SK-N-SH treated with all-trans-retinoic acid at 6 μM for 48 hours (cell line): Measurements from ENCODE around the gene LARGE1.

ENCODE experiments used
- ATAC-seq: fragments of 200-7000 bp; cut with Tn5 transposase; 3 replicates; pipeline ENCODE4 v1.9.1; 2020; ENCODE audit warnings: mild to moderate bottlenecking, moderate library complexity
- BACH2 ChIP-seq: fragments of 250-450 bp; sonication (Bioruptor Pico); IDR thresholded peaks from 2 replicates; pipeline ENCODE4 v1.9.0; 2021; ENCODE audit warnings: mild to moderate bottlenecking, borderline replicate concordance
- CREB5 ChIP-seq: fragments of 250-450 bp; sonication (Bioruptor Pico); IDR thresholded peaks from 2 replicates; pipeline ENCODE4 v1.5.1; 2020; ENCODE audit warnings: low read depth, mild to moderate bottlenecking, moderate library complexity
- CSDC2 ChIP-seq: fragments of 250-450 bp; sonication (Bioruptor Pico); IDR thresholded peaks from 2 replicates; pipeline ENCODE4 v1.5.0; 2020; ENCODE audit warnings: mild to moderate bottlenecking, moderate library complexity
- ESRRG ChIP-seq: fragments of 250-450 bp; sonication (Bioruptor Pico); IDR thresholded peaks from 2 replicates; pipeline ENCODE4 v1.6.1; 2021; ENCODE audit warnings: mild to moderate bottlenecking
- GLIS3 ChIP-seq: fragments of 250-450 bp; sonication (Bioruptor Pico); IDR thresholded peaks from 2 replicates; pipeline ENCODE4 v1.5.0; 2020; ENCODE audit warnings: mild to moderate bottlenecking, moderate library complexity
- OSR1 ChIP-seq: fragments of 250-450 bp; sonication (Bioruptor Pico); IDR thresholded peaks from 2 replicates; pipeline ENCODE4 v1.8.0; 2022; ENCODE audit warnings: moderate library complexity, mild to moderate bottlenecking, inconsistent platforms
- PATZ1 ChIP-seq: fragments of 250-450 bp; sonication (Bioruptor Pico); IDR thresholded peaks from 2 replicates; pipeline ENCODE4 v1.8.0; 2020; ENCODE audit warnings: mild to moderate bottlenecking, moderate library complexity, borderline replicate concordance
- PPARA ChIP-seq: fragments of 250-450 bp; sonication (Bioruptor Pico); IDR thresholded peaks from 2 replicates; pipeline ENCODE4 v1.5.0; 2020; ENCODE audit warnings: mild to moderate bottlenecking, borderline replicate concordance
- RARB ChIP-seq: fragments of 250-450 bp; sonication (Bioruptor Pico); IDR thresholded peaks from 2 replicates; pipeline ENCODE4 v1.8.0; 2021; ENCODE audit warnings: mild to moderate bottlenecking, moderate library complexity
- SNAI2 ChIP-seq: fragments of 250-450 bp; sonication (Bioruptor Pico); IDR thresholded peaks from 2 replicates; pipeline ENCODE4 v1.5.0; 2020; ENCODE audit warnings: mild to moderate bottlenecking, moderate library complexity
- TCF4 ChIP-seq: fragments of 250-450 bp; sonication (Bioruptor Pico); IDR thresholded peaks from 2 replicates; pipeline ENCODE4 v1.8.0; 2021; ENCODE audit warnings: mild to moderate bottlenecking, moderate library complexity, borderline replicate concordance
- TOX ChIP-seq: fragments of 250-450 bp; sonication (Bioruptor Pico); IDR thresholded peaks from 2 replicates; pipeline ENCODE4 v1.8.0; 2021; ENCODE audit warnings: mild to moderate bottlenecking, moderate library complexity, borderline replicate concordance
- ZFP3 ChIP-seq: fragments of 250-450 bp; sonication (Bioruptor Pico); IDR thresholded peaks from 2 replicates; pipeline ENCODE4 v1.5.0; 2020; ENCODE audit warnings: mild to moderate bottlenecking, moderate library complexity
- ZFP30 ChIP-seq: fragments of 450-650 bp; formaldehyde crosslinking; IDR thresholded peaks from 2 replicates; pipeline ENCODE4 v1.5.0; 2022; ENCODE audit warnings: mild to moderate bottlenecking, moderate library complexity
- ZNF565 ChIP-seq: fragments of 450-650 bp; formaldehyde crosslinking; conservative IDR thresholded peaks from 2 replicates; pipeline ENCODE4 v1.5.0; 2020; ENCODE audit warnings: low read depth, mild to moderate bottlenecking, moderate library complexity
- ZNF70 ChIP-seq: fragments of 450-650 bp; formaldehyde crosslinking; IDR thresholded peaks from 2 replicates; pipeline ENCODE4 v1.5.0; 2020; ENCODE audit warnings: mild to moderate bottlenecking, moderate library complexity
- TF ChIP-seq, protein P1 (sequence below): fragments of 250-450 bp; sonication (Bioruptor Pico); IDR thresholded peaks from 2 replicates; pipeline ENCODE4 v1.8.0; 2021; ENCODE audit warnings: low read depth, mild to moderate bottlenecking, moderate library complexity, borderline replicate concordance
- TF ChIP-seq, protein P2 (sequence below): fragments of 250-450 bp; sonication (Bioruptor Pico); IDR thresholded peaks from 2 replicates; pipeline ENCODE4 v1.5.0; 2020; ENCODE audit warnings: mild to moderate bottlenecking, moderate library complexity

The LARGE1 gene

DNA sequence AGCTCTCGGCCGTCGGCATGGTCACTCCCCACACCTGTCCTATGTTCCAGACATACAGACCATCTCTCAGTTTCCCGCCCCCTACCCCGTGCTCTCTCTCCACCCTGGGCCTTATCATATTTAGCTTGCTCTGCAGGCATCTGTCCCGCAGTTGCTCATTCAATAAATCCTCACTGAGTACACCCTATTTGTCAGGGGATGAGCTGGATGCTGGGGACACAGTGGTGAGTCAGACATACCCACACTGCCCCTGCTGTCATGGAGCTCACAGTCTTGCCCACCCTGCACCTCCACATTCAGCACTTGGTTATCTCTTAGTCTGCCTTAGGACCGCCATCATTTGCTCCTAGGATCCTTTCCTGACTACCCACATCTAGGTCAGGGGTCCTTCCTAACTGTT lies 313.8 kb downstream of the LARGE1 start (continued):
- TF ChIP-seq TOX (CRISPR knock-in tag) (no peak), SNAI2 (CRISPR knock-in tag) (no peak)

GRCh38 chr22:33605666-33606065 lies 314.6 kb downstream of the LARGE1 start:
- TF ChIP-seq CSDC2 (CRISPR knock-in tag) (no peak), CREB5 (CRISPR knock-in tag) (no peak), TOX (CRISPR knock-in tag) (no peak), ZFP3 (CRISPR knock-in tag) (no peak), OSR1 (CRISPR knock-in tag) (no peak), PPARA (no peak)
- no peak for ATAC-seq

DNA sequence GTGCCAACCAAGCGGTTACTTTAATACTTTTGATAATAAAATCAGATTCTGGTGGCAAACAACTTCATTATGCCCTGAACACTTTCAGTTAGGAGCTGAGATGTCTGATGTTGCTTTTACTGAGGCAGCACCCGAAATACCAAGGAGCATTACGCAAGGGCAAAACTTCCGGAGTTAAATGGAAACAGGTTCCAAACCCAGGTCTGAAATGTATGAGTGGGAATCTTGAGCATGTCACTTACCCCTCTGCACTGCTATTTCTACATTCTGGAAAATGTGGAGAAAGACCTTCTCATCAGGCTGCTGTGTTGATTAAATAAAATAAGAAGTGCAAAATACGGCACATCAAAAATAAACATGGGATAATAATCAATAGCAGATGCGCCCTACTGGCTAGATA lies 315.1 kb downstream of the LARGE1 start:
- no peak for ATAC-seq
- TF ChIP-seq TCF4 (no peak), ESRRG (no peak), PPARA (no peak)

DNA sequence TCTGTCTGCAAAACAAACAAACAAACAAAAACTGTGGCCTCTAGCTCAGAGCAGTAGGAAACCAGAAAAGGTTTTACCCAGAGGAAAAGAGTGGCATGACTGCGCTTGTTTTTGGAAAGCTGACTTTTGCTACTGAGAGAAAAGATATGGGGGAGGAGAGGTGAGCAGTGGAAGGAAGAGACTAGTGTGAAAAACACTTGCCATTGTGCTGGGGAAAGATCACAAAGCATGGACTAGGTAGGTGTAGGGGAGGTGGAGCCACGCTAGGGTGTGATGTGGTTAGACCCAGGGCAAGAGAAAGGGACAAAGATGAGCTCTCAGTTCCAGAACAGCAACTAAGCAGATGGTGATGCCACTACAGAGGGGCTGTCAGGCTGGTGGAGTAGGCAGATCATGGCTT lies 319.2 kb downstream of the LARGE1 start:
- TF ChIP-seq PATZ1 (CRISPR knock-in tag) (no peak), ZNF70 (CRISPR knock-in tag) (no peak), OSR1 (CRISPR knock-in tag) (no peak), ZFP30 (no peak), ZFP3 (CRISPR knock-in tag) (no peak), ZNF565 (CRISPR knock-in tag) (no peak), TCF4 (no peak), GLIS3 (no peak), CREB5 (CRISPR knock-in tag) (no peak), RARB (CRISPR knock-in tag) (no peak), ESRRG (no peak), CSDC2 (CRISPR knock-in tag) (no peak), SNAI2 (CRISPR knock-in tag) (no peak), BACH2 (no peak)
- TF ChIP-seq, protein P1, sequence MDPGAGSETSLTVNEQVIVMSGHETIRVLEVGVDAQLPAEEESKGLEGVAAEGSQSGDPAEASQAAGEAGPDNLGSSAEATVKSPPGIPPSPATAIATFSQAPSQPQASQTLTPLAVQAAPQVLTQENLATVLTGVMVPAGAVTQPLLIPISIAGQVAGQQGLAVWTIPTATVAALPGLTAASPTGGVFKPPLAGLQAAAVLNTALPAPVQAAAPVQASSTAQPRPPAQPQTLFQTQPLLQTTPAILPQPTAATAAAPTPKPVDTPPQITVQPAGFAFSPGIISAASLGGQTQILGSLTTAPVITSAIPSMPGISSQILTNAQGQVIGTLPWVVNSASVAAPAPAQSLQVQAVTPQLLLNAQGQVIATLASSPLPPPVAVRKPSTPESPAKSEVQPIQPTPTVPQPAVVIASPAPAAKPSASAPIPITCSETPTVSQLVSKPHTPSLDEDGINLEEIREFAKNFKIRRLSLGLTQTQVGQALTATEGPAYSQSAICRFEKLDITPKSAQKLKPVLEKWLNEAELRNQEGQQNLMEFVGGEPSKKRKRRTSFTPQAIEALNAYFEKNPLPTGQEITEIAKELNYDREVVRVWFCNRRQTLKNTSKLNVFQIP (CRISPR knock-in tag) = no peak
- TF ChIP-seq, protein P2, sequence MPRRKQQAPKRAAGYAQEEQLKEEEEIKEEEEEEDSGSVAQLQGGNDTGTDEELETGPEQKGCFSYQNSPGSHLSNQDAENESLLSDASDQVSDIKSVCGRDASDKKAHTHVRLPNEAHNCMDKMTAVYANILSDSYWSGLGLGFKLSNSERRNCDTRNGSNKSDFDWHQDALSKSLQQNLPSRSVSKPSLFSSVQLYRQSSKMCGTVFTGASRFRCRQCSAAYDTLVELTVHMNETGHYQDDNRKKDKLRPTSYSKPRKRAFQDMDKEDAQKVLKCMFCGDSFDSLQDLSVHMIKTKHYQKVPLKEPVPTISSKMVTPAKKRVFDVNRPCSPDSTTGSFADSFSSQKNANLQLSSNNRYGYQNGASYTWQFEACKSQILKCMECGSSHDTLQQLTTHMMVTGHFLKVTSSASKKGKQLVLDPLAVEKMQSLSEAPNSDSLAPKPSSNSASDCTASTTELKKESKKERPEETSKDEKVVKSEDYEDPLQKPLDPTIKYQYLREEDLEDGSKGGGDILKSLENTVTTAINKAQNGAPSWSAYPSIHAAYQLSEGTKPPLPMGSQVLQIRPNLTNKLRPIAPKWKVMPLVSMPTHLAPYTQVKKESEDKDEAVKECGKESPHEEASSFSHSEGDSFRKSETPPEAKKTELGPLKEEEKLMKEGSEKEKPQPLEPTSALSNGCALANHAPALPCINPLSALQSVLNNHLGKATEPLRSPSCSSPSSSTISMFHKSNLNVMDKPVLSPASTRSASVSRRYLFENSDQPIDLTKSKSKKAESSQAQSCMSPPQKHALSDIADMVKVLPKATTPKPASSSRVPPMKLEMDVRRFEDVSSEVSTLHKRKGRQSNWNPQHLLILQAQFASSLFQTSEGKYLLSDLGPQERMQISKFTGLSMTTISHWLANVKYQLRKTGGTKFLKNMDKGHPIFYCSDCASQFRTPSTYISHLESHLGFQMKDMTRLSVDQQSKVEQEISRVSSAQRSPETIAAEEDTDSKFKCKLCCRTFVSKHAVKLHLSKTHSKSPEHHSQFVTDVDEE (CRISPR knock-in tag) = no peak
- no peak for ATAC-seq

GRCh38 chr22:33600595-33600994 lies 319.7 kb downstream of the LARGE1 start:
- ATAC-seq = no peak
- TF ChIP-seq BACH2 (no peak), OSR1 (CRISPR knock-in tag) (no peak), CREB5 (CRISPR knock-in tag) (no peak), ZFP3 (CRISPR knock-in tag) (no peak)
- TF ChIP-seq, protein P1 (CRISPR knock-in tag) = no peak
